H9 (cell line): ENCODE data around the gene ABCG4. TPM values are rescaled to one million over a fixed set of nuclear protein-coding genes. Genes with fewer than 3 reads are reported as not detected.
"Not testable (repeated sequence)": the region's sequence is repeated elsewhere in the genome, so short reads cannot be mapped to it uniquely, and the experiment has no call there.

Experiments
- DNase-seq: peaks from one replicate; pipeline ENCODE4 v3.0.0-alpha.2; 2017
- H2AFZ ChIP-seq: one replicate; pipeline ENCODE4 v1.6.1; 2013; ENCODE audit warnings: mild to moderate bottlenecking, low read length, control low read depth, moderate library complexity
- H2AK5ac ChIP-seq: 2 replicates; pipeline ENCODE4 v1.6.1; 2013; ENCODE audit warnings: low read length, control low read depth, mixed read lengths; ENCODE audit not compliant: insufficient read length
- H2BK120ac ChIP-seq: one replicate; pipeline ENCODE4 v1.6.1; 2013; ENCODE audit warnings: low read depth, mild to moderate bottlenecking, low read length, control low read depth, inconsistent platforms; ENCODE audit not compliant: poor library complexity, severe bottlenecking
- H2BK12ac ChIP-seq: 2 replicates; pipeline ENCODE4 v1.6.1; 2013; ENCODE audit warnings: low read length, control low read depth, mixed read lengths, low read depth; ENCODE audit not compliant: insufficient read length
- H2BK15ac ChIP-seq: 2 replicates; pipeline ENCODE4 v1.6.1; 2013; ENCODE audit warnings: low read depth, low read length, control low read depth
- H2BK20ac ChIP-seq: one replicate; pipeline ENCODE4 v1.6.1; 2013; ENCODE audit warnings: low read depth, mild to moderate bottlenecking, low read length, control low read depth, inconsistent platforms; ENCODE audit not compliant: poor library complexity, severe bottlenecking
- H2BK5ac ChIP-seq: 2 replicates; pipeline ENCODE4 v1.6.1; 2013; ENCODE audit warnings: low read length, control low read depth, mixed read lengths; ENCODE audit not compliant: insufficient read length
- H3K14ac ChIP-seq: 2 replicates; pipeline ENCODE4 v1.6.1; 2013; ENCODE audit warnings: low read length, control low read depth; ENCODE audit not compliant: insufficient read depth
- H3K18ac ChIP-seq: 2 replicates; pipeline ENCODE4 v1.6.1; 2013; ENCODE audit warnings: low read depth, mild to moderate bottlenecking, mixed read lengths, low read length, control low read depth; ENCODE audit not compliant: insufficient read length
- H3K23ac ChIP-seq: 2 replicates; pipeline ENCODE4 v1.6.1; 2013; ENCODE audit warnings: low read length, control low read depth, mixed read lengths, low read depth; ENCODE audit not compliant: insufficient read length
- H3K23me2 ChIP-seq: 2 replicates; pipeline ENCODE4 v1.6.1; 2013; ENCODE audit warnings: low read depth, mild to moderate bottlenecking, mixed read lengths, low read length, control low read depth; ENCODE audit not compliant: insufficient read length, poor library complexity, severe bottlenecking
- H3K27ac ChIP-seq: 2 replicates; pipeline ENCODE4 v1.5.1; 2013; ENCODE audit warnings: low read length, control low read depth, mixed read lengths, low read depth; ENCODE audit not compliant: insufficient read length
- H3K27me3 ChIP-seq: 2 replicates; pipeline ENCODE4 v1.6.1; 2013; ENCODE audit warnings: low read length, control low read depth, inconsistent platforms; ENCODE audit not compliant: insufficient read depth
- H3K4ac ChIP-seq: 2 replicates; pipeline ENCODE4 v1.6.1; 2013; ENCODE audit warnings: low read depth, mild to moderate bottlenecking, control low read depth, inconsistent platforms, low read length, moderate library complexity
- H3K4me1 ChIP-seq: 2 replicates; pipeline ENCODE4 v1.6.1; 2013; ENCODE audit warnings: low read length, control low read depth, inconsistent platforms; ENCODE audit not compliant: insufficient read depth
- H3K4me2 ChIP-seq: 2 replicates; pipeline ENCODE4 v1.6.1; 2013; ENCODE audit warnings: low read length, control low read depth, mixed read lengths; ENCODE audit not compliant: insufficient read length, insufficient read depth
- H3K56ac ChIP-seq: 2 replicates; pipeline ENCODE4 v1.6.1; 2013; ENCODE audit warnings: low read depth, mild to moderate bottlenecking, mixed read lengths, low read length, control low read depth; ENCODE audit not compliant: insufficient read length
- H3K79me1 ChIP-seq: 2 replicates; pipeline ENCODE4 v1.6.1; 2013; ENCODE audit warnings: low read depth, mild to moderate bottlenecking, moderate library complexity, low read length, control low read depth, inconsistent platforms; ENCODE audit not compliant: insufficient read depth, poor library complexity, severe bottlenecking
- H3K79me2 ChIP-seq: 2 replicates; pipeline ENCODE4 v1.6.1; 2013; ENCODE audit warnings: low read length, control low read depth, inconsistent platforms; ENCODE audit not compliant: insufficient read depth
- H3K9ac ChIP-seq: 2 replicates; pipeline ENCODE4 v1.6.1; 2013; ENCODE audit warnings: low read length, control low read depth, mixed read lengths; ENCODE audit not compliant: insufficient read length; ENCODE audit errors: extremely low read depth
- H3K9me3 ChIP-seq: one replicate; pipeline ENCODE4 v1.6.1; 2013; ENCODE audit warnings: low read depth, low read length, inconsistent platforms; ENCODE audit not compliant: control insufficient read depth
- H3T11ph ChIP-seq: one replicate; pipeline ENCODE4 v1.6.1; 2013; ENCODE audit warnings: mild to moderate bottlenecking, low read length, control low read depth, inconsistent platforms
- H4K20me1 ChIP-seq: one replicate; pipeline ENCODE4 v1.6.1; 2013; ENCODE audit not compliant: control insufficient read depth, insufficient read length, insufficient read depth
- H4K5ac ChIP-seq: 2 replicates; pipeline ENCODE4 v1.6.1; 2013; ENCODE audit warnings: low read depth, mild to moderate bottlenecking, mixed read lengths, low read length, control low read depth; ENCODE audit not compliant: insufficient read length
- H4K8ac ChIP-seq: replicated peaks from 2 replicates; pipeline ENCODE4 v1.6.1; 2013; ENCODE audit warnings: low read length, control low read depth, mixed read lengths, low read depth; ENCODE audit not compliant: insufficient read length
- H4K91ac ChIP-seq: 2 replicates; pipeline ENCODE4 v1.6.1; 2013; ENCODE audit warnings: low read depth, mild to moderate bottlenecking, moderate library complexity, mixed read lengths, low read length, control low read depth; ENCODE audit not compliant: insufficient read length
- H3K27ac Mint-ChIP-seq, 3 experiments: 2 replicates in 2 of 3; 3 replicates in 1 of 3; pipeline ENCODE4 v1.8.0; 2020 to 2021; ENCODE audit warnings: mixed read lengths in 3 of 3, mild to moderate bottlenecking in 1 of 3, moderate library complexity in 1 of 3
- H3K27me3 Mint-ChIP-seq: 2 replicates; pipeline ENCODE4 v1.8.0; 2021; ENCODE audit warnings: low read depth, mild to moderate bottlenecking, moderate library complexity, mixed read lengths
- H3K36me3 Mint-ChIP-seq, 3 experiments: 2 replicates in 2 of 3; 3 replicates in 1 of 3; pipeline ENCODE4 v1.8.0; 2020 to 2021; ENCODE audit warnings: low read depth in 3 of 3, mixed read lengths in 3 of 3; ENCODE audit not compliant: insufficient read depth in 1 of 3
- H3K4me1 Mint-ChIP-seq, 2 experiments: 2 replicates each; pipeline ENCODE4 v1.8.0; 2020; ENCODE audit warnings: mixed read lengths in 2 of 2
- H3K4me3 Mint-ChIP-seq, 2 experiments: 2 replicates in 1 of 2; 3 replicates in 1 of 2; pipeline ENCODE4 v1.8.0; 2020 to 2021; ENCODE audit warnings: mild to moderate bottlenecking in 2 of 2, mixed read lengths in 2 of 2, moderate library complexity in 1 of 2
- H3K9me3 Mint-ChIP-seq, 2 experiments: 2 replicates in 1 of 2; 3 replicates in 1 of 2; pipeline ENCODE4 v1.8.0; 2020; ENCODE audit warnings: mild to moderate bottlenecking in 2 of 2, mixed read lengths in 2 of 2, moderate library complexity in 1 of 2
- CTCF ChIP-seq: fragments of 200-600 bp; sonication (generic); conservative IDR thresholded peaks from 3 replicates; pipeline ENCODE4 v1.8.0; 2021; ENCODE audit warnings: antibody characterized with exemption, mild to moderate bottlenecking
- WGBS: extraction: QIAGEN DNeasy Blood & Tissue Kit; methylation state at CpG from one replicate; pipeline ENCODE4 v1.1.7; 2013; ENCODE audit warnings: missing lambda C conversion rate, low lambda C conversion rate, mixed read lengths; ENCODE audit not compliant: insufficient read length; ENCODE audit errors: extremely low coverage; 5-methylcytosine and 5-hydroxymethylcytosine counted together
- total RNA-seq: library from RNA; stranded (reverse); gene quantifications from 2 replicates; pipeline ENCODE4 v1.2.1, GENCODE V29; 2021

ABCG4 gene
- total RNA-seq, 1 experiment from 2014 or later: 1.2 TPM

- Histone ChIP-seq H3K4ac (no peak overlapping the region), H2BK5ac (no peak overlapping the region), H2BK120ac (no peak overlapping the region), H3T11ph (no peak overlapping the region), H2BK15ac (no peak overlapping the region), H4K5ac (no peak overlapping the region), H3K79me1 (no peaks in the 10 kb centered on the region), H3K23me2 (no peaks in the 10 kb centered on the region), H3K4me2 (no peak overlapping the region), H3K23ac (no peak overlapping the region), H2BK20ac (no peak overlapping the region), H3K4me1 (peaks cover 2% of the 10 kb centered on the region; the same call in 1 of the 2 replicates), H2AFZ (no peak overlapping the region), H3K79me2 (no peaks in the 10 kb centered on the region), H2AK5ac (no peak overlapping the region), H2BK12ac (no peak overlapping the region), H3K27me3 (no peaks in the 10 kb centered on the region), H4K91ac (no peak overlapping the region), H4K20me1 (no peaks in the 10 kb centered on the region), H3K56ac (no peak overlapping the region), H3K27ac (no peak overlapping the region), H3K14ac (no peak overlapping the region), H3K18ac (no peak overlapping the region), H3K9ac (no peak overlapping the region), H4K8ac (no peak overlapping the region), H3K9me3 (no peaks in the 10 kb centered on the region)
- no peaks in the 10 kb centered on the region; a peak in 1 of 5 replicates for H3K9me3 Mint-ChIP-seq
- peaks cover 13 to 18% of the 10 kb centered on the region in 2 experiments for H3K4me1 Mint-ChIP-seq
- TF ChIP-seq CTCF: no peak
- DNase-seq: no peak
- H3K27ac Mint-ChIP-seq: no peak overlapping the region
- WGBS: no CpG with 5 or more reads among the region's 9 CpGs
- no peak overlapping the region for H3K4me3 Mint-ChIP-seq
- no peaks in the 10 kb centered on the region; the same call in none of the 2 replicates for H3K27me3 Mint-ChIP-seq
- H3K36me3 Mint-ChIP-seq: no peaks in the 10 kb centered on the region; a peak in 1 of 7 replicates
These were observed 41.7 kb downstream of the ABCG4 start for GRCh38 chr11:119190531-119190930.

GRCh38 chr11:119191265-119191664, 42.4 kb downstream of the ABCG4 start:
- not testable (repeated sequence) for H3K36me3 Mint-ChIP-seq, H3K27ac Mint-ChIP-seq, H4K5ac ChIP-seq, H2BK5ac ChIP-seq, H3K9ac ChIP-seq, H3K4ac ChIP-seq, H3T11ph ChIP-seq, H3K4me3 Mint-ChIP-seq, H3K14ac ChIP-seq, H3K9me3 ChIP-seq, DNase-seq, H3K79me2 ChIP-seq, H4K91ac ChIP-seq, H3K56ac ChIP-seq, H2AFZ ChIP-seq, H3K4me1 ChIP-seq, H3K27me3 Mint-ChIP-seq, H2BK120ac ChIP-seq, H2BK20ac ChIP-seq, H3K9me3 Mint-ChIP-seq, H3K4me2 ChIP-seq, H4K8ac ChIP-seq, H2BK15ac ChIP-seq, H3K18ac ChIP-seq, H3K23ac ChIP-seq, H3K27me3 ChIP-seq, H2AK5ac ChIP-seq, H3K27ac ChIP-seq, H3K23me2 ChIP-seq, H3K79me1 ChIP-seq, H4K20me1 ChIP-seq, H2BK12ac ChIP-seq
- WGBS: no CpG with 5 or more reads among the region's 14 CpGs
- H3K4me1 Mint-ChIP-seq: peaks cover 13 to 22% of the 10 kb centered on the region in 2 experiments
